Right atrium auricular region (tissue), 2 donors: ENCODE data around the gene PPME1. TPM values are rescaled to one million over a fixed set of nuclear protein-coding genes. Genes with fewer than 3 reads are reported as not detected.

ENCODE experiments used
- DNase-seq: peaks from one replicate; pipeline ENCODE4 v3.0.0-alpha.2; 2019; ENCODE audit warnings: low spot score
- H3K27ac ChIP-seq, 2 donors: fragments of 200-600 bp; sonication (generic); 1 replicate in 1 of 2; 2 replicates in 1 of 2; pipeline ENCODE4 v1.5.1; 2016 to 2019
- H3K27me3 ChIP-seq, 2 donors: fragments of 200-600 bp; sonication (generic); one replicate each; pipeline versions ENCODE4 v1.5.1 to v1.6.0; 2017 to 2019
- H3K36me3 ChIP-seq: fragments of 200-600 bp; sonication (generic); one replicate; pipeline ENCODE4 v1.5.1; 2016
- H3K4me1 ChIP-seq, 2 donors: fragments of 200-600 bp; sonication (generic); one replicate each; pipeline versions ENCODE4 v1.5.1 to v1.6.0; 2017 to 2019
- H3K4me3 ChIP-seq, 2 donors: fragments of 200-600 bp; sonication (generic); 1 replicate in 1 of 2; 2 replicates in 1 of 2; pipeline ENCODE4 v1.5.1; 2017 to 2019; ENCODE audit warnings: mild to moderate bottlenecking in 1 of 2, moderate library complexity in 1 of 2
- H3K9me3 ChIP-seq, 2 donors: fragments of 200-600 bp; sonication (generic); one replicate each; pipeline ENCODE4 v1.5.1; 2019
- total RNA-seq, 2 donors: library from RNA; depleted of rRNA; stranded (reverse); fragments of >200 nt; gene quantifications; one replicate each; pipeline ENCODE4 v1.1.0, GENCODE V29; 2016
- TF ChIP-seq, protein P1 (sequence below), 2 donors: fragments of 200-600 bp; sonication (generic); IDR thresholded peaks; one replicate each; pipeline ENCODE4 v1.5.1; 2019; ENCODE audit warnings: antibody characterized with exemption in 2 of 2

PPME1 gene
- total RNA-seq, 2 donors from 2014 or later = 30.1 to 35.0 TPM

DNA sequence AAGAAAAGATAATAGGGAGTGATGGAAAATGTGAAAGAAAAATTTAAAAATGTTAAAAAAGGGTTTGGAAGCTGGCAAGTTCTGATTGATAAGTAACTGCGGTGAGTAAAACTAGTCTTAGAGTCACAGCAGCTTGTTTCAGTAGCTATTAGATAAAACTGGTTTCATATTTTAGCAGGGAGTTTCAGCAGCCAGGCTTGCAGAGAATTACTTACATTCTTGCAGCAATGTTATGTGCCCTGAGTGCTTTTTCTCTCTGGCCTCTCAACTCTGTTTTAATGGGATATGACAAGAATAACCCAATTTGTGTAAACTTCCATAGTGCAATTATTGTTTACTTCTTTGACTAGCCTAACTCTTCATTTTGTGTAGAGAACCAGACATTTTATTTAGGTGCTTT, 33.6 kb downstream of the PPME1 start:
- H3K4me1 ChIP-seq = no peaks in the 10 kb centered on the region
- H3K4me3 ChIP-seq = no peak overlapping the region
- no peak overlapping the region for H3K27ac ChIP-seq
- no peaks in the 10 kb centered on the region for H3K9me3 ChIP-seq
- no peaks in the 10 kb centered on the region for H3K27me3 ChIP-seq
- DNase-seq = no peak
- TF ChIP-seq, protein P1, sequence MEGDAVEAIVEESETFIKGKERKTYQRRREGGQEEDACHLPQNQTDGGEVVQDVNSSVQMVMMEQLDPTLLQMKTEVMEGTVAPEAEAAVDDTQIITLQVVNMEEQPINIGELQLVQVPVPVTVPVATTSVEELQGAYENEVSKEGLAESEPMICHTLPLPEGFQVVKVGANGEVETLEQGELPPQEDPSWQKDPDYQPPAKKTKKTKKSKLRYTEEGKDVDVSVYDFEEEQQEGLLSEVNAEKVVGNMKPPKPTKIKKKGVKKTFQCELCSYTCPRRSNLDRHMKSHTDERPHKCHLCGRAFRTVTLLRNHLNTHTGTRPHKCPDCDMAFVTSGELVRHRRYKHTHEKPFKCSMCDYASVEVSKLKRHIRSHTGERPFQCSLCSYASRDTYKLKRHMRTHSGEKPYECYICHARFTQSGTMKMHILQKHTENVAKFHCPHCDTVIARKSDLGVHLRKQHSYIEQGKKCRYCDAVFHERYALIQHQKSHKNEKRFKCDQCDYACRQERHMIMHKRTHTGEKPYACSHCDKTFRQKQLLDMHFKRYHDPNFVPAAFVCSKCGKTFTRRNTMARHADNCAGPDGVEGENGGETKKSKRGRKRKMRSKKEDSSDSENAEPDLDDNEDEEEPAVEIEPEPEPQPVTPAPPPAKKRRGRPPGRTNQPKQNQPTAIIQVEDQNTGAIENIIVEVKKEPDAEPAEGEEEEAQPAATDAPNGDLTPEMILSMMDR (IDR thresholded peaks at IDR 0.05) = no peak
- H3K36me3 ChIP-seq = peaks cover 13% of the 10 kb centered on the region

DNA sequence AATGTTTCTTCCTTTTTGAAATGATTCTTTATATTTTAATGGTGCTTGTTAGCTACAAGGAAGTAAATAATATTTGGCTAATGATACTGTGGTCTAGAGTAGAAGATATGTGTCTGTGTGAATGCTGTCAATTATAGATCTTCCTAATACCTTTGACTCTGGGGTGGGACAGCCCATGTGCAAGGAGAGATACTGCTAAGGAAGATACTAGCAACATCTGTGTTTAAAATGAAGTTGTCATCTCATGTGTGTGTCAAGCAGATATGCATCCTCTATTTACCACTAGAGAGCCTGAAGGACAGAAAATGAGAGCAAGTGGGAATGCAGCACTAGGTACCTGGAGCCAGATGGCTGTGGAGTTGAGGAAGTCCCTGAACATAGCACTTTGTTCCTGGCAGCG, 34.1 kb downstream of the PPME1 start:
- TF ChIP-seq, protein P1 (IDR thresholded peaks at IDR 0.05) = no peak
- Histone ChIP-seq H3K9me3 (no peaks in the 10 kb centered on the region), H3K27ac (no peak overlapping the region), H3K4me1 (no peaks in the 10 kb centered on the region), H3K36me3 (peaks cover 18% of the 10 kb centered on the region), H3K4me3 (no peak overlapping the region), H3K27me3 (no peaks in the 10 kb centered on the region)
- DNase-seq = no peak

GRCh38 chr11:74206746-74207145, 35.7 kb downstream of the PPME1 start:
- Histone ChIP-seq H3K4me1 (no peaks in the 10 kb centered on the region), H3K27me3 (no peaks in the 10 kb centered on the region), H3K9me3 (no peaks in the 10 kb centered on the region), H3K36me3 (peaks cover 19% of the 10 kb centered on the region), H3K4me3 (no peak overlapping the region), H3K27ac (no peak overlapping the region)
- TF ChIP-seq, protein P1 (IDR thresholded peaks at IDR 0.05) = no peak
- DNase-seq = no peak

DNA sequence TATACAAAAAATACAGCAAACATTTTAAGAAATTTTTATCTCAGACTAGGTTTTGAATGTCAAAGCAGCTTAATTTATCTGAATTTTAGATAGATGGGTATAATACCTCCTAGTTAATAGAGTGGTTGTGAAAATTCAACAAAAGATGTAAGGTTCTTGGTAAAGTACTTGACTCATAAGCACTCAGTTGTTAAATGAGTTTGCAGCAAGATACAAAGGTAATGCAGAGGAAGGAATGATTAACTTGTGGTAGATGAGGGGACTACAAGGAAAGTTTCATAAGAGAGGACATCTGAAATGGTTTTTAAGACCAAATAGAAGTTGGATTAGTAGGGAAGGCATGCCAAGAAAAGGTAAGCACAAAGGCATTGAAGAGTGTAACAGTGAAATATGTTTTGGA, 37.4 kb downstream of the PPME1 start:
- Histone ChIP-seq H3K4me3 (no peak overlapping the region), H3K27me3 (no peaks in the 10 kb centered on the region), H3K9me3 (no peaks in the 10 kb centered on the region), H3K27ac (no peak overlapping the region), H3K4me1 (no peaks in the 10 kb centered on the region), H3K36me3 (peaks cover 19% of the 10 kb centered on the region)
- TF ChIP-seq, protein P1 (IDR thresholded peaks at IDR 0.05) = no peak
- DNase-seq = no peak

DNA sequence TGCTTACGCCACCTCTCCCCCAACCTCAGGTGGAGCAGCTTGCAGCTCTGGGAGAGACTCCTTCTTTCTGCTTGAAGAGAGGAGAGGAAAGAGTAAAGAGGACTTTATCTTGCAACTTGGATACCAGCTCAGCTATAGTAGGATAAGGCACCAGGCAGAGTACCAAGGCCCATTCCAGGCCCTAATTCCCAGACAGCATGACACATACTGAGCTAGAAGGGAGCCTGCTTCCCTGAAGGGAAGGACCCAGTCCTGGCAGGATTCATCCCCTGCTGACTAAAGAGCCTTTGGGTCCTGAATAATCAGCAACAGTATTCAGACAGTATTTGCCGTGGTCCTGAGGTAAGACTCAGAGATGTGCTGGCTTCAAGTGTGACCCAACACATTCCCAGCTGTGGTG, 41.4 kb downstream of the PPME1 start:
- Histone ChIP-seq H3K4me1 (no peaks in the 10 kb centered on the region), H3K4me3 (no peak overlapping the region), H3K9me3 (no peaks in the 10 kb centered on the region), H3K27ac (no peak overlapping the region), H3K36me3 (peaks cover 14% of the 10 kb centered on the region), H3K27me3 (no peaks in the 10 kb centered on the region)
- DNase-seq = no peak
- TF ChIP-seq, protein P1 (IDR thresholded peaks at IDR 0.05) = no peak

DNA sequence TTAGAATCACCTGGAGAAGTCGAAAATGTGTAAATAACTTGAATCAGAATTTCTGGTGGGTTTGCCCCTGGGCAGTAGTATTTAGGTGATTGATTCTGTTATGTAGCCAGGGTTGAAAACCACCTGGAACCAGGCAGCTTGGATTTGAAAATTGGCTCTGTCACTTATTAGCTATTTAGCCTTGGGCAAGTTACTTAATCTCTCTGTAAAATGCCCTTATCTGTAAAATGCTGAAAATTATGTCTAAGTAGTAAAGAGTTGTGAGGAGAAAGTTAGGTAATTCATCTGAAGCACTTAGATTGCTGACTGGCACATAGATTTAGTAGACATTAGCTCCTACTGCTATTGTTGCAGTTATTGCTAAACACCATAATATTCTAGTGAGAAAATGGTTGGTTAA, 49.3 kb downstream of the PPME1 start:
- DNase-seq = no peak
- Histone ChIP-seq H3K4me1 (no peaks in the 10 kb centered on the region), H3K36me3 (no peaks in the 10 kb centered on the region), H3K4me3 (no peak overlapping the region), H3K27me3 (no peaks in the 10 kb centered on the region), H3K9me3 (no peaks in the 10 kb centered on the region), H3K27ac (no peak overlapping the region)
- TF ChIP-seq, protein P1 (IDR thresholded peaks at IDR 0.05) = no peak
